ENCODE results near the gene RGS1. TPM values are rescaled to one million over a fixed set of nuclear protein-coding genes. Genes with fewer than 3 reads are reported as not detected.

Gene RGS1
- total and polyA plus RNA-seq, 9 of the 15 experiments (the other 6 are each of a cell fraction or from before 2014, with no cell fraction given), result not detected

DNA sequence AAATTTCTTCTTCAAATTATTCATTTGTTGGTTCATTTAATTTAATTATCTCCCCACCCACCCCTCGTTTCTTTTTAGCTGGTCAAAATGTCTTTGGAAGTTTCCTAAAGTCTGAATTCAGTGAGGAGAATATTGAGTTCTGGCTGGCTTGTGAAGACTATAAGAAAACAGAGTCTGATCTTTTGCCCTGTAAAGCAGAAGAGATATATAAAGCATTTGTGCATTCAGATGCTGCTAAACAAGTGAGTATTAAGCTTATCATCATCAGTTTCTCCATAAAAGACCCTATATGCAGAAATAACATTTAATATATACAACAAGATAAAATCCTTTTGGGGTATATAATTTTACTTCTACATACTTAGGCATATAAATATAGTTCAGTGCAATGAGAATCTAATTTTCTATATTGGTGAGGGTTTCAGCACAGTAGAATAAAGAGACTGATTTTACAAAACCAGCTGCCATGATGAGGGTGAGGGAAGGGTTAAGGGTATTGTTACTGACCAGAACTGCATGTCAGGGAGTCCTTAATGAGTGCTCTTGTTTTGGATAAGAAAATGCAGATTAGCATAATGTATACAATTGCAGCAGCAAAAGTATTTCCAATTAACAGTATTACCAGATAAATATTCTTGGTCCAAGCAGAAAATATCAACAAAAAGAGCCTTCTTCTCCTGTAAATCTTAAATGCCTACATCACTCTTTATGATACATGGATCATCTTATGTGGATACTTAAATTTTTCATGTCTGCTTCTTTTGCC lies 2.8 kb downstream of the RGS1 start:
- Histone ChIP-seq H3K4me3 (no peak overlapping the region), H4K20me1 (replicated peaks; ENCODE audit: control insufficient read depth, insufficient read depth, low read length) (no peaks in the 10 kb centered on the region), H3K36me3 (ENCODE audit: control insufficient read depth, insufficient read depth, low read length) (no peaks in the 10 kb centered on the region), H3K27ac (ENCODE audit: extremely low read depth, low read depth, low read length) (no peak overlapping the region), H3K9me3 (replicated peaks; ENCODE audit: control insufficient read depth, insufficient read depth, low read depth, low read length) (no peaks in the 10 kb centered on the region), H3K9me1 (ENCODE audit: control insufficient read depth, insufficient read depth, low read length) (no peaks in the 10 kb centered on the region), H3K4me1 (replicated peaks in 1 of 2; ENCODE audit: control insufficient read depth in 2 of 2, insufficient read depth in 2 of 2, low read length in 2 of 2) (no peaks in the 10 kb centered on the region), H2AFZ (ENCODE audit: low read depth, low read length) (no peak overlapping the region), H3K27me3 (ENCODE audit: control insufficient read depth in 2 of 2, insufficient read depth in 2 of 2, low read length in 2 of 2) (no peaks in the 10 kb centered on the region), H3K79me2 (ENCODE audit: control insufficient read depth, insufficient read depth, low read length) (no peaks in the 10 kb centered on the region), H3K9ac (ENCODE audit: insufficient read depth in 1 of 2, low read depth in 2 of 2, low read length in 2 of 2) (no peak overlapping the region), H3K4me2 (ENCODE audit: insufficient read depth, low read length) (no peak overlapping the region)
- intact Hi-C loops (cut with micrococcal nuclease) (no loop called here), in situ Hi-C loops (cut with MboI) (no loop called here)
- FAIRE-seq (no peak), ATAC-seq (no peak), DNase-seq (ENCODE audit: extremely low read depth in 1 of 4, low spot score in 3 of 4) (no peak)
- TF ChIP-seq TOE1 (IDR thresholded peaks at IDR 0.05; ENCODE audit: borderline replicate concordance) (no peak), TOE1 (CRISPR knock-in tag; IDR thresholded peaks at IDR 0.05; ENCODE audit: borderline replicate concordance, low read depth) (no peak), ZNF143 (CRISPR knock-in tag; IDR thresholded peaks at IDR 0.05) (no peak), ZNF785 (CRISPR knock-in tag; IDR thresholded peaks at IDR 0.05) (no peak), ZBTB7A (IDR thresholded peaks at IDR 0.05; ENCODE audit: borderline replicate concordance, control insufficient read depth, low read depth, low read length) (no peak), GABPB1 (CRISPR knock-in tag; IDR thresholded peaks at IDR 0.05) (no peak), ZNF174 (CRISPR knock-in tag; IDR thresholded peaks at IDR 0.05) (no peak), BHLHE40 (IDR thresholded peaks at IDR 0.05; ENCODE audit: low read length) (no peak), FOXP1 (CRISPR knock-in tag; IDR thresholded peaks at IDR 0.05) (no peak), THRA (IDR thresholded peaks at IDR 0.05) (no peak), ARID2 (IDR thresholded peaks at IDR 0.05) (no peak), ZNF766 (CRISPR knock-in tag; conservative IDR thresholded peaks at IDR 0.05) (no peak), NFATC3 (IDR thresholded peaks at IDR 0.05) (no peak), ZNF57 (CRISPR knock-in tag; IDR thresholded peaks at IDR 0.05) (no peak), ZNF717 (CRISPR knock-in tag; IDR thresholded peaks at IDR 0.05) (no peak), POLR3A (IDR thresholded peaks at IDR 0.05; ENCODE audit: borderline replicate concordance, extremely low read depth, insufficient read depth, insufficient read length) (no peak), ZNF655 (CRISPR knock-in tag; IDR thresholded peaks at IDR 0.05) (no peak), MAFG (tag; conservative IDR thresholded peaks at IDR 0.05) (no peak), NFYB (IDR thresholded peaks at IDR 0.05; ENCODE audit: extremely low read depth, insufficient read length) (no peak), SMAD1 (IDR thresholded peaks at IDR 0.05; ENCODE audit: low read depth, low read length, partially characterized antibody) (no peak)
- TF ChIP-seq, protein P1, sequence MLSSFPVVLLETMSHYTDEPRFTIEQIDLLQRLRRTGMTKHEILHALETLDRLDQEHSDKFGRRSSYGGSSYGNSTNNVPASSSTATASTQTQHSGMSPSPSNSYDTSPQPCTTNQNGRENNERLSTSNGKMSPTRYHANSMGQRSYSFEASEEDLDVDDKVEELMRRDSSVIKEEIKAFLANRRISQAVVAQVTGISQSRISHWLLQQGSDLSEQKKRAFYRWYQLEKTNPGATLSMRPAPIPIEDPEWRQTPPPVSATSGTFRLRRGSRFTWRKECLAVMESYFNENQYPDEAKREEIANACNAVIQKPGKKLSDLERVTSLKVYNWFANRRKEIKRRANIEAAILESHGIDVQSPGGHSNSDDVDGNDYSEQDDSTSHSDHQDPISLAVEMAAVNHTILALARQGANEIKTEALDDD (IDR thresholded peaks at IDR 0.05), result no peak
- 0% methylated on average over 1 of the region's 1 CpG for WGBS (ENCODE audit: insufficient coverage, low coverage, missing lambda C conversion rate)
- ChIA-PET POLR2A (no interaction called here), CTCF (ENCODE audit: low intra/inter-chr PET ratio) (no interaction called here)
- no TSS peak for BruUV-seq (replicated peaks)

All from K562 (cell line).